ENCODE results near the gene AKT3.
"Not testable (repeated sequence)": the region's sequence is repeated elsewhere in the genome, so short reads cannot be mapped to it uniquely, and the experiment has no call there.

AKT3 gene

GRCh38 chr1:243680860-243681259, 169.2 kb downstream of the AKT3 start:
- no peak for DNase-seq

DNA sequence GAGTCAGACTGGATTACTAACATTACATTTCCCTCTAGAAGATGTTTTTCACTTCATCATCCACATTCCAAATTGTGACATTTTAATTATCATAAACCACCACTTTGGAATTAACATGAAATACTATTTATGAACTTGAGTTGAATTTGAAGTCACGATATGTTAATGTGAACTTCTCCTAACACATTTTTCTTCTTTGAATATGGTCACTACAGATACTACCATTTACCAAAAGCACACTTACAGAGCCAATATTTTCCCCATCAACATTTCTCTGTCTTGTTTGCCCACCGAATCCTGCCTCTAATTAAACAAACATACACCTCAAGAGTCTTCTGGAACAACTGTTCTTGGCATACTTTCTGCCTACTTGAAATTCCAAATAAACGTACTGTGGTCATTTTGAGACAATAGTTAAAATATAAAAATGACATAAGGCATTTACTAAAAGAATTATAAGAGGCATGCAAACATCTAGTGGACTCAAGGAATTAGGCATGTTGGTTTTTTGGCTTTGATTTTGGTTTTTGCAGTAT, 177.4 kb downstream of the AKT3 start:
- no peak for DNase-seq

- no peak for DNase-seq
Measured at GRCh38 chr1:243667591-243667990, 182.5 kb downstream of the AKT3 start.

DNA sequence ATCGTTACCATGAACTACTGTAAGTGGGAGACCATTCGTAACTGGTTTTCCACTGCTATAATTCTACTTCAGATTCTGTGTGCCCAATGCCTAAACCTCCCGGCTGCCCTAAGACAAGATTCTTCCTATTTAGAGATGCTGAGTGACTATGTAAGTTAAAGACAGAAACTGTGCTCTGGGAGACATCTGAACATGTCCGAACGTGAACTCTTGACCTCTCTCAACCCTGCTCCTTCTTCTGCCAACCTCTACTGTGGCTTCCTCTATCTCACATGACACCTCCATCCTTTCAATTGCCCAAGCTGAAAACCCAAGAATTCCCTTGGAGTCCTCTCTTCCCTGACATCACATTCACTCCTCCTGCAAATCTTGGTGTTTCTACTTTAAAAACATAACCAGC, 182.9 kb downstream of the AKT3 start:
- DNase-seq: no peak

DNA sequence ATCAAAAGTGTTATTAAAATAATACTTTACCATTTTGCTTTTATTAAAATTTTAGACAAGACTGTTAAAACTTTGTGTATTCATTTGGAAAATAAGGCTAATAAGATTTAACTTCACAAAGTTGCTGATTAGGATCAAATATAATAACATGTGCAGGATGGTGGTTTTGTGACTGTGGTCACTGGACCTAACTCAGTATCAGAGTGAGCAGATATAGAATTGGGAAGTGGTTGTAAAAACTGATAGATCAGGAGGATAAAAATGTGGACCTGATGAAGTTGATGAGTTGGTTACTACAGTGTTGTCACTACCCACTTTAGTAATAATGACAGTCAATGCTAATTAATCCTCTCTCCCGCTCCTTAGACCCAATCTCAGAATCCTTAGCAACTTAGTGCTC, 186.4 kb downstream of the AKT3 start:
- no peak for DNase-seq

GRCh38 chr1:243662169-243662568, 187.9 kb downstream of the AKT3 start:
- DNase-seq: not testable (repeated sequence)

DNA sequence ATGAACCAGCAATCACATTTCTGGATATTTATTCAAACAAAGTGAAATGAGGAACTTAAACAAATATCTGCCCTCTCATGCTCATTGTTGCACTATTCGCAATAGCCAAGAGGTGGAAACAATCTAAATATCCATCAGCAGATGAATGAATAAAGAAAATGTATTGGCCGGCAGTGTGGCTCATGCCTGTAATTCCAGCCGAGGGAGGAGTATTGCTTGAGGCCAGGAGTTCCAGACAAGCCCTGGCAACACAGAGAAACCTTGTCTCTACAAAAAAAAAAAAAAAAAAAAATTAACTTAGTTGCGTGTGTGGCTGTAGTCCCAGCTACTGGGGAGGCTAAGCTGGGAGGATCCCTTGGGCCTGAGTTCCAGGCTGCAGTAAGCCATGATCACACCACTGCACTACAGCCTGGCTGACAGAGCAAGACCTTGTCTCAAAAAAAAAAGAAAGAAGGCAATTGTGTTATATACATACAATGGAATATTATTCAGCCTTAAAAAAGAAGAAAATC, 191.4 kb downstream of the AKT3 start:
- no peak for DNase-seq

DNA sequence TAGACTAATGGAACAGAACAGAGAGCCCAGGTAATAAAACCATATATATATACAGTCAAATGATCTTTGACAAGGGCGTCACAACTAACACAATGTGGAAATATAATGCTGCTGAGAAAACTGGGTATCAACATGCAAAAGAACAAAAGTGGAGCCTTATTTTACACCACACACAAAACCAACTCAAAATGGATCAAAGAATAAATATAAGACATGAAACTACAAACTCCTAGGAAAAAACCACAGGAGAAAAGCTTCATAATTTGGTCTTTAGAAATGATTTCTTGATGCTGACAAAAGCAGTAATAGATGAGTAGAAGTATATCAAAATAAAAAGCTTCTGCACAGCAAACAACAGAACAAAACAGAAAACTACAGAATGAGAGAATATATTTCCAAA, 192.2 kb downstream of the AKT3 start:
- no peak for DNase-seq

DNA sequence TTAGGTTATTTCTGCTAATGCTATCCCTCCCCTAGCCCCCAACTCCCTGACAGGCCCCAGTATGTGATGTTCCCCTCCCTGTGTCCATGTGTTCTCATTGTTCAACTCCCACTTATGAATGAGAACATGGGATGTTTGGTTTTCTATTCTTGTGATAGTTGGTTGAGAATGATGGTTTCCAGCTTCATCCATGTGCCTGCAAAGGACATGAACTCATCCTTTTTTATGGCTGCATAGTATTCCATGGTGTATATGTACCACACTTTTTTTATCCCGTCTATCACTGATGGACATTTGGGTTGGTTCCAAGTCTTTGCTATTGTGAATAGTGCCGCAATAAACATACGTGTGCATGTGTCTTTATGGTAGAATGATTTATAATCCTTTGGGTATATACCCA, 200.5 kb downstream of the AKT3 start:
- not testable (repeated sequence) for DNase-seq

DNA sequence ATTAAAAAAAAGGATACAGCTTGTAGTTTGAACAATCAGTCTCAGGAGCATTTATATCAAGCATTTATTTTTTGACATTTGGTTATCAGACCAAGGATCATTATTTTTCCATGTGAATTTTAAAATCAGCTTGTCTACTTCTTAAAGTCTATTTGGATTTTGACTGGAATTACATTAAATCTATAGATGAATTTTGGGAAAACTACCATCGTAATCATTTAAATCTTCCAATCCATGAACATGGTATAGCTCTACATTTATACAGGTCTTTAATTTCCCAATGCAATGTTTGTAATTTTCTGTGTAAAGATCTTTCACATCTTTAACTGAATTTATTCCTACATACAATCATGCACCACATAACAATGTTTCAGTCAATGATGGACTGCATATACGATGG, 203.2 kb downstream of the AKT3 start:
- DNase-seq: no peak

GRCh38 chr1:243645281-243645680, 204.8 kb downstream of the AKT3 start:
- no peak for DNase-seq

DNA sequence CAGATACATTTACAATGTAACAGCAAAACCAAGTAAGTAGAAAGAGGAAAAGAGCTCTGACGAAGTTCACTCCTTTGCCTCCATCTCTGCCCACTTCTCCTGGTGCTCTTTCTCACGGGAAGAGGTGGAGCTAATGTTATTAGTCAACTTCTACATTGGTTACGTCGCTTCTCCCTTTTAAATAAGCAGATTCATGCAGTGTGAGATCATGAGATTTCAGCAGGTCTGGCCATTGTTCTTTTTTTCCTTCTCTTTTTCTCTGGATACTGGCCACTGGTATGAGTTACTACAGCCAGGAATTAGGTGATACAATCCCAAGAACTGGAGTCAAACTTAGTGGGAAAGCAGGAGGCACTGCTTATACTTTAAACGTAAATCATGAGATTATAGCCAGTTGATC, 207.1 kb downstream of the AKT3 start:
- no peak for DNase-seq

DNA sequence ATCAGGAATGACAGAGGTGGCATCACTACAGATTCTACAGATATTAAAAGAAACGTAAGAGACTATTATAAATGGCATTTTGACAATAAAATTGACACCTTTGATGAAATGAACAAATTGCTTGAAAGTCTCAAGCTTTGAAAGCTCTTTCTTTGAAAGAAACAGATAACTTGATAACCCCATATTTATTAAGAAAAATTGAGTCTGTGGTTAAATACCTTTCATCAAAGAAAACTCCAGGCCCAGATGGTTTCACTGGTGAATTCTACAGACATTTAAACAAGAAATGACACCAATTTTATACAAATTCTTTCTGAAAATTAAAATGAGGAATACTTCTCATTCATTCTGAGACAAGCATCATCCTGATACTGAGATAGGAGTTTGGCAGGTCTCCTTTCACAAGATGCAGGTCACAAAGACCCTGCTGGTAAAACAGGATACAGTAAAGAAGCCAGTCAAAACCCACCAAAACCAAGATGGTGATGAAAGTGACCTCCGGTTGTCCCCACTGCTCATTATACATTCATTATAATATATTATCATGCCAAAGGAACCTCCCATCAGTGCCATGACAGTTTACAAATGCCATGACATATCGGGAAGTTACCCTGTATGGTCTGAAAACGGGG, 210.9 kb downstream of the AKT3 start:
- DNase-seq: no peak

- DNase-seq: no peak
Measured at GRCh38 chr1:243638186-243638585, 211.9 kb downstream of the AKT3 start.

DNA sequence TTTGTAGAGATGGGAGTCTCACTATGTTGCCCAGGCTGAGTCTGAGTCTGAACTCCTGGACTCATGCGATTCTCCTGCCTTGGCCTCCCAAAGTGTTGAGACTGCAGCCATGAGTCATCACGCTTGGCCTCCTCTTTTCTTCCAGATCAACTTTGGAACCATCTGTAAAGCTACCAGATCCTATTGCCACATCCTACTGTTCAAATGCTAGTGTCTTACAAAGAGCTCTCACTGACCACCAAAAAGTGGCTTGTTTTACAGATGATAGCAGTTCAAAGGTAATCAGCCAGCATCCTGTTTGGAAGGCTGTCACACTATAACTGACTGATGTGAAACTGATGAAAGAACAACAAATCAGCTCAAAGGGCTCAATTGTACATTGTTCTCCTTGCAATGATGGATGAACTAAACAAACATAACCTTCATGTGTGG, 221.6 kb downstream of the AKT3 start:
- DNase-seq: no peak

DNA sequence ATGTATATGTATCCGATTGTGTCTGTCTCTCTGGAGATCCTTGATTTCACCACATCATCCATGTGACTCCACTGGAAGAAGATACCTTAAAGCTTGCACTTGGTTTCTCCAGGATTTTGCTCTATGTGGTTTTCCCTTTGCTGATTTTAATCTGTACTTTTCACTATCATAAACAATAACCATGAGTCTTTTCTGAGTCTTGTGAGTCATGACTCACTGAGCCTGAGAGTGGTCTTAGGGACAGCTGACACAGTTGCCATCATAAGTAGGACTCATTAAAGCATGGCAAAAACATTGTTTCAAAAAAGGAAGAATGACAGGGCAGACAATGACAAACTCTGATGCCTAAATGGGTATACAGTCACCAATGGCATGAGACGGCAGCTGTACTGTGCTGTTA, 226.2 kb downstream of the AKT3 start:
- no peak for DNase-seq

GRCh38 chr1:243621973-243622372, 228.1 kb downstream of the AKT3 start:
- DNase-seq: no peak

GRCh38 chr1:243620096-243620495, 229.9 kb downstream of the AKT3 start:
- DNase-seq: no peak

DNA sequence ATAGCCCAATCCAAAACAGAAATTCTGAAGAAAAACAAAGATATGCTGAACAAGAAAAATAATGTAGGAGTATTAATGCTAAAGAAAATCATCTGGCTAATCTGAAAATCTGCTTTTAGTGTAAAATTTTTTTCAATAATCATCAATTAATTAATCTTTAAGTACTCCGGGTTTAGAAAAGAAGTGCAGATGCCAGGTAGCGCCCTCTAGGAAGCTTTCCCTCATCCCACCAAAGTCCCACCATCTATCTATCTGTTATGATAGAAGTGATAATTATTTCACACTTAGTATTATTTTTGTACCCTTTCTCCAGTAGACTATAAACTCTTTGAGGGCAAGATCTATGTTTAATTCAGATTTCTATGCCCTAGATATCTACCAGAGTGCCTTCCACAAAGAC, 240.3 kb downstream of the AKT3 start:
- DNase-seq: no peak

GRCh38 chr1:243605604-243606003, 244.4 kb downstream of the AKT3 start:
- DNase-seq: no peak

GRCh38 chr1:243601720-243602119, 248.3 kb downstream of the AKT3 start:
- no peak for DNase-seq

GRCh38 chr1:243598433-243598832, 251.6 kb downstream of the AKT3 start:
- DNase-seq: no peak

DNA sequence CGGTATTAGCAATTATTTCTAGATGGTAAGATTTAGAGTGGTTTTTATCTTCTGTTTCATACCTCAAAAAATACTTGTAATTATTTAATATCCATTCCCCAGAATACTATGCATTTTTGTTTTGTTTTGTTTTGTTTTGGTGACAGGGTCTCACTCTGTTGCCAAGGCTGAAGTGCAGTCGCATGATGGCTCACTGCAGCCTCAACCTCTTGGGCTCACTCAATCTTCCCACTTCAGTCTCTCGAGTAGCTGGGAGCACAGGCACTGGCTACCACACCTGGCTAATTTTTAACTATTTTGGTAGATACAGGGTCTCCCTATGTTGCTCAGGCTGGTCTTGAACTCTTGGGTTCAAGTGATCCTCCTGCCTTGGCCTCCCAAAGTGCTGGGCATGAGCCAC, 252.7 kb downstream of the AKT3 start:
- no peak for DNase-seq

DNA sequence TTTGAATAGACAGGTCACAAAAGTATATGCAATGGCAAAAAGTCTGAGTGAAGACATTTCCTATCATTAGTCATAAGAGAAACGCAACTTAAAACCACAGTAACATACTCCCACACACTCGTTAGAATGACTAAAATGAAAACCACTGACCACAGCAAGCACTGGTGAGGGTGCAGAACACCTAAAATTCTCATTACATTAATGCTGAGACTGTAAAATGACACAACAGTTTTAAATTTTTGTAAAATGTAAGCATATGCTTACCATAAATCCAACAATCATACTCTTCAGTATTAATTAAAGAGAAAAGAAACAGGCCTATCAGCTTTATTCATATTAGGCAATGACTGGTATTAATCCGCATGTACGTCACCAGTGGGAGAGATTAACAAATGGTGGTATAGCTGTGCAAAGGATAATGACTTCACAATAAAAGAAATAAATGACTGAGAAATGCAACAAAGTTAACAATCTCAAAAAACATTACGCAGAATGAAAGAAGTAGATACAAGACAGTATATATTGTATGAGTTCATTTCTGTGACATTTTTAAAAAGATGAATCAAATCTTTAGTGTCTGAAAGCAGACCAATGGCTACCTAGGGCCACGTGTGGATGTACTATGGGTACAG, 253.5 kb downstream of the AKT3 start:
- no peak for DNase-seq
